Subcutaneous adipose tissue (tissue), 4 donors: ENCODE data around the gene H6PD. TPM values are rescaled to one million over a fixed set of nuclear protein-coding genes. Genes with fewer than 3 reads are reported as not detected.

Experiments
- CTCF ChIP-seq: fragments of 450-650 bp; IDR thresholded peaks from one replicate; pipeline ENCODE4 v1.5.1; 2016; ENCODE audit warnings: low read depth, mild to moderate bottlenecking, control low read depth, antibody characterized with exemption, moderate library complexity
- total RNA-seq, 4 donors: library from RNA; depleted of rRNA; stranded (reverse); fragments of >200 nt; gene quantifications; one replicate each; pipeline ENCODE4 v1.1.0, GENCODE V29; 2016

H6PD gene
- total RNA-seq, 4 donors from 2014 or later: 46.7 to 105 (median 59.9) TPM

DNA sequence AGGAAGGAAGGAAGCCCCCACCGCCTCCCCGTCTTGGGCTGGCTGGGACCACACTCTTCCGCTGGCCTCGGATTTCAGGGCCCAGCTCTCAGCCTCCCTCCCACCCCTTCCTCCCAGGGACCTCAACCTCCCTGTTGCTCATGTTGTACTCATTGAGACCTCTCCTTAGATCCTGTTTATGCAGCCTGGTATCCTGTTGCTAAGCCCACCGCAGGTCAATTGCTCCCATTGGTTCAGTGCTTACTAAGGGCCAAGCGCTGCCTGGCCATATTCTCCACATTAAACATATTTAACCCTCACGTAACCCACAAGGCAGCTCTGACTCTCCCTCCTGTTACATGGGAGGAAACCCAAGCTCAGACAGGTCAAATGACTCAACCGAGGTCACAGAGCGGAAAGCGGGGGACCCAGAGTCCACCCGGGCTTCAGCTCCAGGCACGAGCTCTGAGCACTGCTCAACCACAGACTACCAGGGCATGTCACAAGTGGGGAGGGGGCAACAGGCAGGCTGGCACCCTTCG, 23.2 kb upstream of the H6PD start:
- no peak for TF ChIP-seq CTCF

DNA sequence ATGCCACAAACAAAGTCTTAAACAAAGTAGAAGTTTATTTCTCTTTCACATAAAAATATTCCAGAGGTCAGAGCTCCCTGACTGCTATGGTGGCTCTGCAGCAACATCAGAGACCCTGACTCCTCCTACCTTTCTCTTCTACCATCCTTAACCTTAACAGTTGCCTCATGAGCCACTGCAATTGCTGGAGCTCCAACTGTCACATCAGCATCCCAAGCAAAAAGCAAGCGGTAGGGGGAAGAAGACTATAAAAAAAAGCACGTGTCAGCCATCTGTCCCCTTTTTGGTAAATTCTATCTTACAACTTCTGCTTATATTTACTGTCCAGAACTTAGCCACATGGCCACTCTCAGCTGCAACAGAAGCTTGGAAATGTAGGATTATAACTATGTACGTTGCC, 21.8 kb upstream of the H6PD start:
- no peak for TF ChIP-seq CTCF

DNA sequence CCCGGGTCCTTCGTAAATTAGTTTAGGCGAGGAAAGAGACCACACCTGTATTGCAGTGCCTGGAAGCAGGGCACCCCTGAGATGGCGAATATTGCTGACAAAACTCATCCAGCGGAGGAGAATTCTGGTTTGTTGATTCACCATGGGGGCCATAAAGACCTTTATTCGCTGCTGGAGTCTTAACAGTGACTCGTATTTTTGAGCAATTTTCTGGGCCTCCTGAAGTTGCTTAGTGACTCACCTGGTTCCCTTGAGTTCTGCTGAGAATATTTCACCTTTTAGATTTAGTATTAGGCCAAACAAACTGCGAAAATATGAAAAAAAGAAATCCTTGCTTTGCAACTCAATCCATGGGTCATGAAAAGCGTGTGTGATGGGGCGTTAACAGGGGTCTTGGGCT, 20.6 kb upstream of the H6PD start:
- no peak for TF ChIP-seq CTCF

GRCh38 chr1:9218917-9219316, 15.7 kb upstream of the H6PD start:
- no peak for TF ChIP-seq CTCF

- no peak for TF ChIP-seq CTCF
Observed at GRCh38 chr1:9222846-9223625, 11.5 kb upstream of the H6PD start.

- no peak for TF ChIP-seq CTCF
Observed at GRCh38 chr1:9224664-9225410, 9.7 kb upstream of the H6PD start.

DNA sequence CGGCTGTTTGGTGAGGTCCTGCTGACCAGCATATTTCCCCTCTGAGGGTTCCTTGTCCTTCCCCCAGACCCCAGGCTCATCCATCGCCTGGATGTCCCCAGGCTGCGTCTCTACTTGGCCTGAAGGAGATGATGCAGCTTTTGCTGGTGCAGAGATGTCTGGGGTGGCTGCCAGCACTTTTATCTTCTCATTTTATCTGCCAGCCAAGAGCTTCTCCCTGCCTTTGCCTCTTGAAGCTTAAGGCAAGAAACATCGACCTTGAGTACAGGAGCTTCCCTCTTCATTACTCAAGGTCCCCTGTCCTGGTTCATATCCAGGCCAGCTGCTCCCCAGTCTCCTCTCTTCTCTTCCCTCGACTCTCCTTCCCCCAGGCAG, 9.2 kb upstream of the H6PD start:
- no peak for TF ChIP-seq CTCF
